Uterus (tissue), 4 donors: ENCODE results near the gene ACSL3. TPM values are rescaled to one million over a fixed set of nuclear protein-coding genes. Genes with fewer than 3 reads are reported as not detected.

ENCODE experiments used
- DNase-seq, 2 donors: peaks; one replicate each; pipeline ENCODE4 v3.0.0-alpha.2; 2019 to 2020
- H3K27ac ChIP-seq, 2 donors: fragments of 200-600 bp; sonication (generic); 1 replicate in 1 of 2; 2 replicates in 1 of 2; pipeline ENCODE4 v1.5.1; 2016 to 2018
- H3K27me3 ChIP-seq, 2 donors: fragments of 200-600 bp; sonication (generic); one replicate each; pipeline ENCODE4 v1.5.1; 2018 to 2019; ENCODE audit warnings: control low read depth in 1 of 2
- H3K36me3 ChIP-seq, 2 donors: fragments of 200-600 bp; sonication (generic); one replicate each; pipeline ENCODE4 v1.5.1; 2019; ENCODE audit warnings: control low read depth in 1 of 2
- H3K4me1 ChIP-seq, 2 donors: fragments of 200-600 bp; sonication (generic); one replicate each; pipeline ENCODE4 v1.5.1; 2018 to 2019; ENCODE audit warnings: control low read depth in 1 of 2
- H3K4me3 ChIP-seq, 2 donors: fragments of 200-600 bp; sonication (generic); 1 replicate in 1 of 2; 2 replicates in 1 of 2; pipeline ENCODE4 v1.5.1; 2018 to 2019; ENCODE audit warnings: mild to moderate bottlenecking in 1 of 2
- H3K9me3 ChIP-seq, 2 donors: fragments of 200-600 bp; sonication (generic); one replicate each; pipeline ENCODE4 v1.5.1; 2019; ENCODE audit warnings: control low read depth in 1 of 2
- CTCF ChIP-seq, 4 experiments: fragments of 200-600 bp in 2 of 4; fragments of 450-650 bp in 2 of 4; sonication (generic) in 2 of 4; IDR thresholded peaks; one replicate each; pipeline ENCODE4 v1.5.1; 2016 to 2019; ENCODE audit warnings: antibody characterized with exemption in 4 of 4, mild to moderate bottlenecking in 2 of 4, moderate library complexity in 1 of 4
- POLR2A ChIP-seq, 2 donors: fragments of 450-650 bp; IDR thresholded peaks; one replicate each; pipeline ENCODE4 v1.6.1; 2016; ENCODE audit warnings: antibody characterized with exemption in 2 of 2, mild to moderate bottlenecking in 1 of 2, moderate library complexity in 1 of 2
- intact Hi-C: fragments of 100-400 bp; cut with DNase I; formaldehyde crosslinking; loops from one replicate; pipeline ENCODE4 v1.15.1; 2023; ENCODE audit warnings: low total_unique reads
- total RNA-seq, 4 donors: library from RNA; depleted of rRNA in 3 of 4; stranded (reverse); fragments of >200 nt in 3 of 4; gene quantifications; one replicate each; pipeline versions ENCODE4 v1.1.0 to v1.2.4, GENCODE V29; 2014 to 2023
- donor health status: DM: yes; HTN: yes; CAD: no.

ACSL3 gene
- total RNA-seq, 4 donors from 2014 or later: 39.7 to 101 (median 61.2) TPM

- DNase-seq: no peak
- no peaks in the 10 kb centered on the region for H3K27me3 ChIP-seq
- no peak overlapping the region for H3K4me3 ChIP-seq
- no peaks in the 10 kb centered on the region for H3K9me3 ChIP-seq
- no peak overlapping the region for H3K27ac ChIP-seq
- intact Hi-C loops: no loop called here
- H3K36me3 ChIP-seq: no peaks in the 10 kb centered on the region
- H3K4me1 ChIP-seq: no peaks in the 10 kb centered on the region
- TF ChIP-seq CTCF (IDR thresholded peaks at IDR 0.05) (no peak), POLR2A (IDR thresholded peaks at IDR 0.05) (no peak)
These were observed 31.1 kb downstream of the ACSL3 start for GRCh38 chr2:222891890-222892289.

- H3K9me3 ChIP-seq: no peaks in the 10 kb centered on the region
- no peak overlapping the region for H3K27ac ChIP-seq
- DNase-seq: no peak
- H3K27me3 ChIP-seq: no peaks in the 10 kb centered on the region
- no peak overlapping the region for H3K4me3 ChIP-seq
- no peaks in the 10 kb centered on the region for H3K4me1 ChIP-seq
- TF ChIP-seq POLR2A (IDR thresholded peaks at IDR 0.05) (no peak), CTCF (IDR thresholded peaks at IDR 0.05) (no peak)
- intact Hi-C loops: no loop called here
- H3K36me3 ChIP-seq: no peaks in the 10 kb centered on the region
These were observed 31.5 kb downstream of the ACSL3 start for GRCh38 chr2:222892321-222892720.

GRCh38 chr2:222892761-222893160 lies 31.9 kb downstream of the ACSL3 start:
- H3K27ac ChIP-seq: no peak overlapping the region
- no peak overlapping the region for H3K4me3 ChIP-seq
- TF ChIP-seq CTCF (IDR thresholded peaks at IDR 0.05) (no peak), POLR2A (IDR thresholded peaks at IDR 0.05) (no peak)
- no peaks in the 10 kb centered on the region for H3K36me3 ChIP-seq
- H3K27me3 ChIP-seq: no peaks in the 10 kb centered on the region
- H3K4me1 ChIP-seq: no peaks in the 10 kb centered on the region
- no peak for DNase-seq
- H3K9me3 ChIP-seq: no peaks in the 10 kb centered on the region
- intact Hi-C loops: no loop called here

GRCh38 chr2:222893716-222894115 lies 32.9 kb downstream of the ACSL3 start:
- Histone ChIP-seq H3K4me3 (no peak overlapping the region), H3K4me1 (no peaks in the 10 kb centered on the region), H3K9me3 (no peaks in the 10 kb centered on the region), H3K27me3 (no peaks in the 10 kb centered on the region), H3K36me3 (no peaks in the 10 kb centered on the region), H3K27ac (no peak overlapping the region)
- intact Hi-C loops: no loop called here
- TF ChIP-seq CTCF (IDR thresholded peaks at IDR 0.05) (no peak), POLR2A (IDR thresholded peaks at IDR 0.05) (no peak)
- DNase-seq: no peak

GRCh38 chr2:222895144-222895543 lies 34.3 kb downstream of the ACSL3 start:
- no peak overlapping the region for H3K4me3 ChIP-seq
- intact Hi-C loops: no loop called here
- H3K9me3 ChIP-seq: no peaks in the 10 kb centered on the region
- no peak for DNase-seq
- no peaks in the 10 kb centered on the region for H3K36me3 ChIP-seq
- TF ChIP-seq CTCF (IDR thresholded peaks at IDR 0.05) (no peak), POLR2A (IDR thresholded peaks at IDR 0.05) (no peak)
- no peaks in the 10 kb centered on the region for H3K4me1 ChIP-seq
- no peaks in the 10 kb centered on the region for H3K27me3 ChIP-seq
- H3K27ac ChIP-seq: no peak overlapping the region
